GM23338 (cell line): ENCODE measurements around the gene UBE2I. TPM values are rescaled to one million over a fixed set of nuclear protein-coding genes. Genes with fewer than 3 reads are reported as not detected.

Source experiments
- ATAC-seq: fragments of 200-7000 bp; cut with Tn5 transposase; 3 replicates; pipeline ENCODE4 v1.9.1; 2020
- DNase-seq: peaks from one replicate; pipeline ENCODE4 v3.0.0-alpha.2; 2015; ENCODE audit warnings: low spot score
- H2AFZ ChIP-seq: fragments of 200-600 bp; sonication (generic); 2 replicates; pipeline ENCODE4 v1.8.0; 2016; ENCODE audit warnings: antibody characterized with exemption, mild to moderate bottlenecking, moderate library complexity
- H3F3A ChIP-seq: fragments of 200-600 bp; sonication (generic); replicated peaks from 2 replicates; pipeline ENCODE4 v1.8.0; 2017; ENCODE audit warnings: antibody characterized with exemption, mixed run types, low read depth
- H3K27ac ChIP-seq: fragments of 200-600 bp; sonication (generic); 2 replicates; pipeline ENCODE4 v1.6.1; 2016; ENCODE audit warnings: low read depth
- H3K27me3 ChIP-seq: fragments of 200-600 bp; sonication (generic); 2 replicates; pipeline ENCODE4 v1.8.0; 2016; ENCODE audit warnings: mild to moderate bottlenecking, mixed run types, moderate library complexity; ENCODE audit not compliant: insufficient read depth
- H3K36me3 ChIP-seq: fragments of 200-600 bp; sonication (generic); 2 replicates; pipeline ENCODE4 v1.8.0; 2016; ENCODE audit warnings: mild to moderate bottlenecking; ENCODE audit not compliant: insufficient read depth
- H3K4me1 ChIP-seq: fragments of 200-600 bp; sonication (generic); 2 replicates; pipeline ENCODE4 v1.8.0; 2016; ENCODE audit warnings: mild to moderate bottlenecking, moderate library complexity; ENCODE audit not compliant: insufficient read depth
- H3K4me2 ChIP-seq: fragments of 200-600 bp; sonication (generic); 2 replicates; pipeline ENCODE4 v1.7.1; 2017; ENCODE audit warnings: mixed run types
- H3K4me3 ChIP-seq: fragments of 200-600 bp; sonication (generic); 2 replicates; pipeline ENCODE4 v1.6.1; 2016; ENCODE audit warnings: mixed run types
- H3K79me2 ChIP-seq: fragments of 200-600 bp; sonication (generic); replicated peaks from 2 replicates; pipeline ENCODE4 v1.8.0; 2017; ENCODE audit warnings: mild to moderate bottlenecking; ENCODE audit not compliant: insufficient read depth
- H3K9me2 ChIP-seq: fragments of 200-600 bp; sonication (generic); 2 replicates; pipeline ENCODE4 v1.8.0; 2017; ENCODE audit not compliant: insufficient read depth
- H4K20me1 ChIP-seq: fragments of 200-600 bp; sonication (generic); replicated peaks from 2 replicates; pipeline ENCODE4 v1.8.0; 2017; ENCODE audit warnings: mild to moderate bottlenecking; ENCODE audit not compliant: insufficient read depth
- H3K27ac Mint-ChIP-seq: 2 replicates; pipeline ENCODE4 v1.8.0; 2020; ENCODE audit warnings: inconsistent platforms, mild to moderate bottlenecking, moderate library complexity, mixed read lengths
- H3K27me3 Mint-ChIP-seq: 3 replicates; pipeline ENCODE4 v1.8.0; 2022; ENCODE audit warnings: low read depth, mild to moderate bottlenecking, moderate library complexity, mixed read lengths, inconsistent platforms; ENCODE audit not compliant: insufficient read depth, poor library complexity
- H3K36me3 Mint-ChIP-seq: 3 replicates; pipeline ENCODE4 v1.8.0; 2021; ENCODE audit warnings: low read depth, mild to moderate bottlenecking, inconsistent platforms, moderate library complexity, mixed read lengths
- H3K4me1 Mint-ChIP-seq: 3 replicates; pipeline ENCODE4 v1.8.0; 2020; ENCODE audit warnings: mild to moderate bottlenecking, inconsistent platforms, mixed read lengths
- H3K4me3 Mint-ChIP-seq: 3 replicates; pipeline ENCODE4 v1.8.0; 2021; ENCODE audit warnings: moderate library complexity, mild to moderate bottlenecking, inconsistent platforms, mixed read lengths
- H3K9me3 Mint-ChIP-seq: 3 replicates; pipeline ENCODE4 v1.8.0; 2020; ENCODE audit warnings: moderate library complexity, mild to moderate bottlenecking, inconsistent platforms, mixed read lengths
- CREB1 ChIP-seq: fragments of 250-450 bp; sonication (Bioruptor Pico); IDR thresholded peaks from 2 replicates; pipeline ENCODE4 v1.5.0; 2020; ENCODE audit warnings: low read depth, mild to moderate bottlenecking, moderate library complexity
- EZH2 ChIP-seq: fragments of 200-600 bp; sonication (generic); IDR thresholded peaks from one replicate; pipeline ENCODE4 v1.8.0; 2017; ENCODE audit warnings: antibody characterized with exemption, mild to moderate bottlenecking, low read depth; ENCODE audit not compliant: unreplicated experiment
- EZH2phosphoT487 ChIP-seq: fragments of 200-600 bp; sonication (generic); IDR thresholded peaks from one replicate; pipeline ENCODE4 v1.8.1; 2018; ENCODE audit warnings: antibody characterized with exemption; ENCODE audit not compliant: unreplicated experiment
- JUNB ChIP-seq: IDR thresholded peaks from one replicate; pipeline ENCODE4 v1.6.1; 2016; ENCODE audit warnings: antibody characterized with exemption; ENCODE audit not compliant: unreplicated experiment
- POLR2AphosphoS5 ChIP-seq: IDR thresholded peaks from 2 replicates; pipeline ENCODE4 v1.6.1; 2016; ENCODE audit warnings: antibody characterized with exemption, low read depth
- STAT1 ChIP-seq: IDR thresholded peaks from one replicate; pipeline ENCODE4 v1.6.1; 2016; ENCODE audit warnings: antibody characterized with exemption; ENCODE audit not compliant: unreplicated experiment
- polyA plus RNA-seq: library from polyadenylated mRNA; unstranded; fragments of >200 nt; fragmentation: Nextera tagmentation; extraction: Ambion mirVana; gene quantifications from 2 replicates; pipeline ENCODE4 v1.2.1, GENCODE V29; 2016
- total RNA-seq: library from RNA; depleted of rRNA; stranded (reverse); fragments of >200 nt; shearing (Covaris generic); gene quantifications from 2 replicates; pipeline ENCODE4 v1.2.3, GENCODE V29; 2014
- TF ChIP-seq, protein P1 (sequence below): fragments of 250-450 bp; sonication (Bioruptor Pico); IDR thresholded peaks from 2 replicates; pipeline ENCODE4 v1.5.0; 2020; ENCODE audit warnings: mild to moderate bottlenecking, moderate library complexity
- TF ChIP-seq, protein P2 (sequence below): IDR thresholded peaks from 2 replicates; pipeline ENCODE4 v1.6.1; 2016; ENCODE audit warnings: antibody characterized with exemption
- TF ChIP-seq, protein P3 (sequence below), 2 experiments: fragments of 200-600 bp in 1 of 2; sonication (generic) in 1 of 2; conservative IDR thresholded peaks; 2 replicates each; pipeline versions ENCODE4 v1.5.1 to v1.6.1; 2016 to 2017; ENCODE audit warnings: antibody characterized with exemption in 2 of 2, low read depth in 2 of 2, mild to moderate bottlenecking in 2 of 2, moderate library complexity in 1 of 2
- TF ChIP-seq, protein P4 (sequence below): IDR thresholded peaks from one replicate; pipeline ENCODE4 v1.6.1; 2018; ENCODE audit warnings: antibody characterized with exemption; ENCODE audit not compliant: unreplicated experiment

The UBE2I gene
- total and polyA plus RNA-seq, 2 experiments from 2014 or later: 116 to 220 TPM

DNA sequence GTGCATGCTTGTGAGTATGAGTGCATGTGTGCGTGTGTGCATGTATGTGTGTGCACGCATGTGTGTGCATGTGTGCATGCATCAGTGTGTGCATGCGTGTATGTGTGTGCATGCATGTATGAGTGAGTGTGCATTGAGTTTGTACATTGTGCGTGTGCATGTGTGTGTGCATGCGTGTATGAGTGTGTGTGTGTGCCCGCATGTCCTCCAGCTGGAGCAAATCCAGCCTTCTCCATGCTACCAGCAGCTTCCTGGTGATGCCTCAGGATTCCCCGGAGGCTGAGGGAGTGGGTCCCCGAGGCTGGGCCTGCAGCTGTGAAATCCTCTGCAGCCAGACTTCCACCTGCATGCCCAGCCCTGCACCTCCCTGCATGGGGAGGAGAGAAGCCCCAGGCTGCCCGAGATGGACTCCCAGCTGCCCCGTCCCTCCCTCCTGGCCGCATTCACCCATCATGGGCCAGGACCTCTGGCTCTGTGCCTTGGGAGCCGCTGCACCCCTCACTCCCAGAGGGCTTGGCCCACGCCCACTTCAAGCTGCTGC, 44.3 kb upstream of the UBE2I start:
- peaks cover 25% of the 10 kb centered on the region for H3K27me3 Mint-ChIP-seq
- H3K4me3 Mint-ChIP-seq: no peak overlapping the region
- no peaks in the 10 kb centered on the region for H3K36me3 Mint-ChIP-seq
- Histone ChIP-seq H3K4me1 (no peaks in the 10 kb centered on the region), H3F3A (no peaks in the 10 kb centered on the region), H3K27me3 (no peaks in the 10 kb centered on the region), H3K79me2 (no peaks in the 10 kb centered on the region), H2AFZ (no peak overlapping the region), H3K36me3 (no peaks in the 10 kb centered on the region), H3K4me2 (no peak overlapping the region), H3K9me2 (no peaks in the 10 kb centered on the region), H3K4me3 (no peak overlapping the region), H4K20me1 (0 out of 2 replicates have a peak, but pooled peaks cover 2% of the 10 kb centered on the region), H3K27ac (no peak overlapping the region)
- TF ChIP-seq CREB1 (CRISPR knock-in tag): no peak
- no peak for TF ChIP-seq POLR2AphosphoS5
- no peak for TF ChIP-seq STAT1
- TF ChIP-seq, protein P1, sequence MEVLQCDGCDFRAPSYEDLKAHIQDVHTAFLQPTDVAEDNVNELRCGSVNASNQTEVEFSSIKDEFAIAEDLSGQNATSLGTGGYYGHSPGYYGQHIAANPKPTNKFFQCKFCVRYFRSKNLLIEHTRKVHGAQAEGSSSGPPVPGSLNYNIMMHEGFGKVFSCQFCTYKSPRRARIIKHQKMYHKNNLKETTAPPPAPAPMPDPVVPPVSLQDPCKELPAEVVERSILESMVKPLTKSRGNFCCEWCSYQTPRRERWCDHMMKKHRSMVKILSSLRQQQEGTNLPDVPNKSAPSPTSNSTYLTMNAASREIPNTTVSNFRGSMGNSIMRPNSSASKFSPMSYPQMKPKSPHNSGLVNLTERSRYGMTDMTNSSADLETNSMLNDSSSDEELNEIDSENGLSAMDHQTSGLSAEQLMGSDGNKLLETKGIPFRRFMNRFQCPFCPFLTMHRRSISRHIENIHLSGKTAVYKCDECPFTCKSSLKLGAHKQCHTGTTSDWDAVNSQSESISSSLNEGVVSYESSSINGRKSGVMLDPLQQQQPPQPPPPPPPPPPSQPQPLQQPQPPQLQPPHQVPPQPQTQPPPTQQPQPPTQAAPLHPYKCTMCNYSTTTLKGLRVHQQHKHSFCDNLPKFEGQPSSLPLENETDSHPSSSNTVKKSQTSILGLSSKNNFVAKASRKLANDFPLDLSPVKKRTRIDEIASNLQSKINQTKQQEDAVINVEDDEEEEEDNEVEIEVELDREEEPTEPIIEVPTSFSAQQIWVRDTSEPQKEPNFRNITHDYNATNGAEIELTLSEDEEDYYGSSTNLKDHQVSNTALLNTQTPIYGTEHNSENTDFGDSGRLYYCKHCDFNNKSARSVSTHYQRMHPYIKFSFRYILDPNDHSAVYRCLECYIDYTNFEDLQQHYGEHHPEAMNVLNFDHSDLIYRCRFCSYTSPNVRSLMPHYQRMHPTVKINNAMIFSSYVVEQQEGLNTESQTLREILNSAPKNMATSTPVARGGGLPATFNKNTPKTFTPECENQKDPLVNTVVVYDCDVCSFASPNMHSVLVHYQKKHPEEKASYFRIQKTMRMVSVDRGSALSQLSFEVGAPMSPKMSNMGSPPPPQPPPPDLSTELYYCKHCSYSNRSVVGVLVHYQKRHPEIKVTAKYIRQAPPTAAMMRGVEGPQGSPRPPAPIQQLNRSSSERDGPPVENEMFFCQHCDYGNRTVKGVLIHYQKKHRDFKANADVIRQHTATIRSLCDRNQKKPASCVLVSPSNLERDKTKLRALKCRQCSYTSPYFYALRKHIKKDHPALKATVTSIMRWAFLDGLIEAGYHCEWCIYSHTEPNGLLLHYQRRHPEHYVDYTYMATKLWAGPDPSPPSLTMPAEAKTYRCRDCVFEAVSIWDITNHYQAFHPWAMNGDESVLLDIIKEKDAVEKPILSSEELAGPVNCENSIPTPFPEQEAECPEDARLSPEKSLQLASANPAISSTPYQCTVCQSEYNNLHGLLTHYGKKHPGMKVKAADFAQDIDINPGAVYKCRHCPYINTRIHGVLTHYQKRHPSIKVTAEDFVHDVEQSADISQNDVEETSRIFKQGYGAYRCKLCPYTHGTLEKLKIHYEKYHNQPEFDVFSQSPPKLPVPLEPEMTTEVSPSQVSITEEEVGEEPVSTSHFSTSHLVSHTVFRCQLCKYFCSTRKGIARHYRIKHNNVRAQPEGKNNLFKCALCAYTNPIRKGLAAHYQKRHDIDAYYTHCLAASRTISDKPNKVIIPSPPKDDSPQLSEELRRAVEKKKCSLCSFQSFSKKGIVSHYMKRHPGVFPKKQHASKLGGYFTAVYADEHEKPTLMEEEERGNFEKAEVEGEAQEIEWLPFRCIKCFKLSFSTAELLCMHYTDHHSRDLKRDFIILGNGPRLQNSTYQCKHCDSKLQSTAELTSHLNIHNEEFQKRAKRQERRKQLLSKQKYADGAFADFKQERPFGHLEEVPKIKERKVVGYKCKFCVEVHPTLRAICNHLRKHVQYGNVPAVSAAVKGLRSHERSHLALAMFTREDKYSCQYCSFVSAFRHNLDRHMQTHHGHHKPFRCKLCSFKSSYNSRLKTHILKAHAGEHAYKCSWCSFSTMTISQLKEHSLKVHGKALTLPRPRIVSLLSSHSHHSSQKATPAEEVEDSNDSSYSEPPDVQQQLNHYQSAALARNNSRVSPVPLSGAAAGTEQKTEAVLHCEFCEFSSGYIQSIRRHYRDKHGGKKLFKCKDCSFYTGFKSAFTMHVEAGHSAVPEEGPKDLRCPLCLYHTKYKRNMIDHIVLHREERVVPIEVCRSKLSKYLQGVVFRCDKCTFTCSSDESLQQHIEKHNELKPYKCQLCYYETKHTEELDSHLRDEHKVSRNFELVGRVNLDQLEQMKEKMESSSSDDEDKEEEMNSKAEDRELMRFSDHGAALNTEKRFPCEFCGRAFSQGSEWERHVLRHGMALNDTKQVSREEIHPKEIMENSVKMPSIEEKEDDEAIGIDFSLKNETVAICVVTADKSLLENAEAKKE (CRISPR knock-in tag): no peak
- TF ChIP-seq, protein P2, sequence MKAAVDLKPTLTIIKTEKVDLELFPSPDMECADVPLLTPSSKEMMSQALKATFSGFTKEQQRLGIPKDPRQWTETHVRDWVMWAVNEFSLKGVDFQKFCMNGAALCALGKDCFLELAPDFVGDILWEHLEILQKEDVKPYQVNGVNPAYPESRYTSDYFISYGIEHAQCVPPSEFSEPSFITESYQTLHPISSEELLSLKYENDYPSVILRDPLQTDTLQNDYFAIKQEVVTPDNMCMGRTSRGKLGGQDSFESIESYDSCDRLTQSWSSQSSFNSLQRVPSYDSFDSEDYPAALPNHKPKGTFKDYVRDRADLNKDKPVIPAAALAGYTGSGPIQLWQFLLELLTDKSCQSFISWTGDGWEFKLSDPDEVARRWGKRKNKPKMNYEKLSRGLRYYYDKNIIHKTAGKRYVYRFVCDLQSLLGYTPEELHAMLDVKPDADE: no peak
- no peak for TF ChIP-seq EZH2
- TF ChIP-seq JUNB: no peak
- TF ChIP-seq, protein P3, sequence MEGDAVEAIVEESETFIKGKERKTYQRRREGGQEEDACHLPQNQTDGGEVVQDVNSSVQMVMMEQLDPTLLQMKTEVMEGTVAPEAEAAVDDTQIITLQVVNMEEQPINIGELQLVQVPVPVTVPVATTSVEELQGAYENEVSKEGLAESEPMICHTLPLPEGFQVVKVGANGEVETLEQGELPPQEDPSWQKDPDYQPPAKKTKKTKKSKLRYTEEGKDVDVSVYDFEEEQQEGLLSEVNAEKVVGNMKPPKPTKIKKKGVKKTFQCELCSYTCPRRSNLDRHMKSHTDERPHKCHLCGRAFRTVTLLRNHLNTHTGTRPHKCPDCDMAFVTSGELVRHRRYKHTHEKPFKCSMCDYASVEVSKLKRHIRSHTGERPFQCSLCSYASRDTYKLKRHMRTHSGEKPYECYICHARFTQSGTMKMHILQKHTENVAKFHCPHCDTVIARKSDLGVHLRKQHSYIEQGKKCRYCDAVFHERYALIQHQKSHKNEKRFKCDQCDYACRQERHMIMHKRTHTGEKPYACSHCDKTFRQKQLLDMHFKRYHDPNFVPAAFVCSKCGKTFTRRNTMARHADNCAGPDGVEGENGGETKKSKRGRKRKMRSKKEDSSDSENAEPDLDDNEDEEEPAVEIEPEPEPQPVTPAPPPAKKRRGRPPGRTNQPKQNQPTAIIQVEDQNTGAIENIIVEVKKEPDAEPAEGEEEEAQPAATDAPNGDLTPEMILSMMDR (conservative IDR thresholded peaks at IDR 0.05; ENCODE audit: low read depth in 2 of 2): no peak
- TF ChIP-seq, protein P4, sequence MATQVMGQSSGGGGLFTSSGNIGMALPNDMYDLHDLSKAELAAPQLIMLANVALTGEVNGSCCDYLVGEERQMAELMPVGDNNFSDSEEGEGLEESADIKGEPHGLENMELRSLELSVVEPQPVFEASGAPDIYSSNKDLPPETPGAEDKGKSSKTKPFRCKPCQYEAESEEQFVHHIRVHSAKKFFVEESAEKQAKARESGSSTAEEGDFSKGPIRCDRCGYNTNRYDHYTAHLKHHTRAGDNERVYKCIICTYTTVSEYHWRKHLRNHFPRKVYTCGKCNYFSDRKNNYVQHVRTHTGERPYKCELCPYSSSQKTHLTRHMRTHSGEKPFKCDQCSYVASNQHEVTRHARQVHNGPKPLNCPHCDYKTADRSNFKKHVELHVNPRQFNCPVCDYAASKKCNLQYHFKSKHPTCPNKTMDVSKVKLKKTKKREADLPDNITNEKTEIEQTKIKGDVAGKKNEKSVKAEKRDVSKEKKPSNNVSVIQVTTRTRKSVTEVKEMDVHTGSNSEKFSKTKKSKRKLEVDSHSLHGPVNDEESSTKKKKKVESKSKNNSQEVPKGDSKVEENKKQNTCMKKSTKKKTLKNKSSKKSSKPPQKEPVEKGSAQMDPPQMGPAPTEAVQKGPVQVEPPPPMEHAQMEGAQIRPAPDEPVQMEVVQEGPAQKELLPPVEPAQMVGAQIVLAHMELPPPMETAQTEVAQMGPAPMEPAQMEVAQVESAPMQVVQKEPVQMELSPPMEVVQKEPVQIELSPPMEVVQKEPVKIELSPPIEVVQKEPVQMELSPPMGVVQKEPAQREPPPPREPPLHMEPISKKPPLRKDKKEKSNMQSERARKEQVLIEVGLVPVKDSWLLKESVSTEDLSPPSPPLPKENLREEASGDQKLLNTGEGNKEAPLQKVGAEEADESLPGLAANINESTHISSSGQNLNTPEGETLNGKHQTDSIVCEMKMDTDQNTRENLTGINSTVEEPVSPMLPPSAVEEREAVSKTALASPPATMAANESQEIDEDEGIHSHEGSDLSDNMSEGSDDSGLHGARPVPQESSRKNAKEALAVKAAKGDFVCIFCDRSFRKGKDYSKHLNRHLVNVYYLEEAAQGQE: no peak
- no peak for TF ChIP-seq EZH2phosphoT487
- peaks cover 15% of the 10 kb centered on the region for H3K9me3 Mint-ChIP-seq
- H3K27ac Mint-ChIP-seq: no peak overlapping the region
- ATAC-seq (no peak), DNase-seq (no peak)
- peaks cover 8% of the 10 kb centered on the region for H3K4me1 Mint-ChIP-seq
